Measurements from ENCODE around the gene SUGP1.

Gene SUGP1

DNA sequence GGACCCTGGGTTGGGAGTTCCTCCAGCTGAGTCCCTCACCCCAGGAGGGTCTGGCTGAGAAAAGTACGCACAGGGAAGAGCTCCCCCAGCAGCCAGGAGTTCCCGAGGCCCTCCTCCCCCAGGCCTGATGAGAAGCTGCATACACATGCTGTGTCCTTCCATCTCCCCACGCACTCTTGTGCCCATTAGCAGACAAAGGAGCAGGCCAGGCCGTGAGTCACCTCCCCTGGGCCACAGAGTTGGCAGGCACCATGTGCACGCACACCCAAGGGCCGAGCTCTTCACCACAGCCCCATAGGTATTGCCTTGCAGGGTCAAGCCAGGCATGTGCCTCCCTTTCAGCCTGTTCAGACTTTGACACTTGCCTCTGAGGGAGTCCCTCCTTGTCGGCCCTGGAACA lies 17.8 kb upstream of the SUGP1 start:
- no peak for DNase-seq

GRCh38 chr19:19337120-19337519 lies 16.8 kb upstream of the SUGP1 start:
- DNase-seq, result no peak

DNA sequence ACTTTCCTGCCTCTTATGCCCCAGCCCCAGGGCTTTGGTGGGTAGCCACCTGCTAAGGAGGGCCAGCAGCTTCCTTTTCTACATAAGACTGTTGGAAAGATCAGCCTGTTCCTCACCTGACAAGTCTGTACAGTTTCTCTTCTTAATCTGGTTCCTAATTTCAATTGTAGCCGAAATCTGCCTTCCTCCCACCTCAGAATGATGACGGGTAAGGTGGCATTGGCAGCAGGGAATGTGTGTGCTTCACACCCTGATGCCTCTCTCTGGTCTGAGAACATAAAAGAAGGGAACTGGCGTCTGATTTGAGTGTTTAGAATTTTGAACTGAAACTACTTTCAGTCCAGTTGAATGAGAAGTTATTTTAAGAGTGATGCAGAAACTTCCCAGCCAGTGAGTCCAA lies 16.3 kb upstream of the SUGP1 start:
- DNase-seq, result no peak

DNA sequence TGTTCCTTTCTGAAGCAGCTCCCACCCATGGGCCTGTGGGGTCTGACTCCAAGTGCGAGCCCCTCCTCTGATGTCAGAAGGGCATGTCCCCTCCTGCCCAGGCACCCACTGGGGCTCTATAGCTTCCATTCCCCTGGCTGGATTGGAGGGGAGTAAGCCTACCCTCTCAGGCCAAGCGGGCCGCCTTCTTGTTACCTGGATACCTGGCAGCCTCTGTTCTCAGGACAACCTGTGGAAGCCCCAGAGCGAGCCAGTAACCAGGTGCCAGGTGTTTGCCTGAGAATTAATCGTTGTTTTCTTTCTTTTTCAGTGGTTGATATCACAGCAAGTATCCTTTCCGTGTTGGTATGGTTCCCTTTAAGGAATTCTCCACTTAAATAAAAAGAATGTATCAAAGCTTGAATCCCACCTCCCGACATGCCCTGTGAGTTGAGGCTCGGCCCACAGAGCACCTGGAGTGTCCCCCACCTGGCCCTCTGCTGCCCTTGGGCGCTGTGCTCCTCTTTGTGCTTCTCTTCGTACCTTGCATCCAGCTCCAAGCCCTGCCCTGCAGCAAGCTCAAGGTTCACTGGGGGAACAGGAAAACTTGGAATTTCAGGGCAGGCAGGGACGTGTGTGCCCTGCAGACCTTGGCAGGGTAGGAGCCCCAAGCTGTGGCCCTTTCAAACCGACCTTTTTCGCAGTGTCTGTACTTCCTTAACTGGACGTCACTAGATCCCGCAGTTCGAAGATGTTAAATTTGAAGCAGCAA lies 15.3 kb upstream of the SUGP1 start:
- DNase-seq, result no peak

- DNase-seq, result no peak
Measured at GRCh38 chr19:19334989-19335344, 14.7 kb upstream of the SUGP1 start.

- no peak for DNase-seq
Measured at GRCh38 chr19:19334063-19334988, 14.0 kb upstream of the SUGP1 start.

DNA sequence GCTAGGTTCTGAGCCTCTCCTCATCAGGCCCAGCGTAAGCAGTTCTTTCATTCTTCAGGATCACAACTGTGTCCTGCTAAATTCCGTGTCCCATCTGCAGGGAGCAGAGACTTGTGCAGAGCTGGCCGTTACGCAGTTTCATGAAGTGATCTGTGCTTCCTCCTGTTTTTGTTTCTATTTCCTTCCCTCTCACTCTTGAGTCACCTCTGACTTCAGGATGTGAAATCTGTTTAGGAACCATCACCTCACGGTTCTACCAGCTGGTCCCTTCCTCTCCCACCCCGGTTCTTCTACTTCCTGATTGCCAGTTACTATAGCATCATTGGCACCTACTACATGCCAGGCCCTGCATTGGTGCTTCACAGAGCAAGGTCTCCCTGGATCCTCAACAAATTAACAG lies 8.8 kb upstream of the SUGP1 start:
- DNase-seq, result no peak

GRCh38 chr19:19327672-19328071 lies 7.4 kb upstream of the SUGP1 start:
- no peak for DNase-seq

DNA sequence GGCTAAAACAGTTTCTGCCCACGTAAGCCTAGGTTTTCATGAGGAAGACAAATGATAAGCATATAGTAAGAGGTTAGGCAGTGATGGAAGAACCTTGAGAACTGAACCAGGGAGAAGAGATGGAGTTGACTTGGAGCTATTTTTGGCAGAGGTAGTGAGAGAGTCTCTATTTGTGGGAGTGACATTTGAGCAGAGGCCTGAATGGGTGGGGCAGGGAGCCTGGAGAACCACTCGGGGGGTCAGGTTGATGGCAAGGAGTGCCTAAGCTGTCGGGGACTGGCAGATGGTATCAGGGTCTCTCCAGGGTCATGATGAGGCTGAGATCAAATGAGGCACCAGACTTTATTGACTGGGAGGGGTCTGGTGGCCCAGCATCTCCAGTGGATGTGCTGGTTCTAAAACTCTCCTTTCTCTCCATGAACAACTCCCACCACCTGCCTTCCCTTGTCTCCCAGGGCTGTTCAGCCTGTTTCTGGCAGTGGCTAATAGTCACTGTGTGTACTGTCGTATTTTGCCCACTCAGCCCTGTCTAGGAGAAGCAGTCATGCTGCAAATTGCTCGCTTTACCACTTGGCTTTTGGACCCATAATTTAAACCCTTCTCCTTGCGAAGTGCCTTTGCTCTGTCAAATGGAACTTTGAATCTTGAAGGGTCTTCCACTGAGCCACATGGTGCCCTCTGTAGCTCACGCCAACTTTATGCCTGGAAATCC lies 3.9 kb upstream of the SUGP1 start:
- peak; percentile 6 for DNase-seq

DNA sequence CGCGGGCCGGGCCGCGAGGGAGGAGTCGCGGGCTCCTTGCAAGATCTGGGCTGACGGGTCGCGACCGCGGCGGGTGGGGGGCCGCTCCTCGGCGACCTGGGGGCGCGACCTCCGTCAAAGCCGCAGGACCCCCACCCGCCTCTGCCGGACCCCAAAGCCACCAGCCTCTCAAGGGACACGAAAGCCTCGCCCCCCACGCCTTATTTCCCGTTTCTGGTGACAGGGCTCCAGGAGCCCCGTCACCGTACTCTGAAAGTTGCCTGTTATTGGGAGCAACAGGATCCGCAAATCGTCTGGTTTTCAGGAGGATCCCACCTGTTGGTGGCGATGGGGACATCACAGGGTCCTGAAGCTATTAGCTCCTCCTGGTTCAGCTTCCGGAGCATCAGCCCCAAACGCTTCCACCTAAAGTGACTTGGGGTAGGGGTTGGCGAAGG lies 850 bp upstream of the SUGP1 start:
- DNase-seq, result peak; percentile 37

GRCh38 chr19:19319732-19320360 lies 463 bp downstream of the SUGP1 start:
- no peak for DNase-seq

DNA sequence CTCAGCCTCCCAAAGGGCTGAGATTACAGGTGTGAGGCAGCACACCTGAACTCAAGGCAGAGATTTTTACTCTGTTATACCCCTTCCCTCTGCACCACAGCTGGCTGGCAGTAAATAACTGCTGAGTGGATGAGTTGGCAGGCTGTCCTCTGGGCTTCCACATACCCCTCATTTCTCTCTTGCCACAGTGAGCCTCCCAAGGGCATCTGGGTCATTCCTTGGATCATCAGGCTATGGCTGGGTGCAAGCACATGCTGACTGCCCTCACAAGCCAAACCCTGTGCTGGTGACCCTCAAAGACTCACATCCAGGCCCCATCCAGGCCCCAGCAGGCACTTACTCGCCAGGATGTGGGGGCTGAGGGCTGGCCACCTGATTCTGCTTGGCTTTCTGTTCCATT lies 4.2 kb downstream of the SUGP1 start:
- DNase-seq, result no peak

GRCh38 chr19:19315444-19315843 lies 4.9 kb downstream of the SUGP1 start:
- DNase-seq, result no peak

DNA sequence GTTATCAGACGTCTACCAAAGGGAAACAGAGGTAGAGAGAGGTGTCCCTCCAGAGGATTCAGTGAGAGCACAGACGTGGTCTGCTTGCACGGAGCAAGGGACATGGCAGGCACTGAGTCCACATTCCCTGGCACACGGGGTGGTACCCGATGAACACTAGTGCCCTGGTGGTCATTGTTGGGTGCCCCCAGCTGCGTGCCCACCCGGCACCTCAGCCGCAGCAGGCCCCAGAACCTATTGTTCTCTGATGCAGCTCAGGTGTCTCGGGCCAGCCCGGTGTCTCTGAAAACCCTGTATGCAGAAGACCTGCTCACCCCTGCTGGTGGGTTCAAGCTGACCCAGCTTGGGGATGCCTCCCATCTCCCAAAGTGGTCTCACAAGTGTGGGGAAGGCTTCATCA lies 11.9 kb downstream of the SUGP1 start:
- DNase-seq, result no peak

GRCh38 chr19:19306191-19306590 lies 14.1 kb downstream of the SUGP1 start:
- DNase-seq, result no peak

GRCh38 chr19:19305696-19306095 lies 14.6 kb downstream of the SUGP1 start:
- DNase-seq, result no peak

- DNase-seq, result no peak
Measured at GRCh38 chr19:19305066-19305465, 15.2 kb downstream of the SUGP1 start.

DNA sequence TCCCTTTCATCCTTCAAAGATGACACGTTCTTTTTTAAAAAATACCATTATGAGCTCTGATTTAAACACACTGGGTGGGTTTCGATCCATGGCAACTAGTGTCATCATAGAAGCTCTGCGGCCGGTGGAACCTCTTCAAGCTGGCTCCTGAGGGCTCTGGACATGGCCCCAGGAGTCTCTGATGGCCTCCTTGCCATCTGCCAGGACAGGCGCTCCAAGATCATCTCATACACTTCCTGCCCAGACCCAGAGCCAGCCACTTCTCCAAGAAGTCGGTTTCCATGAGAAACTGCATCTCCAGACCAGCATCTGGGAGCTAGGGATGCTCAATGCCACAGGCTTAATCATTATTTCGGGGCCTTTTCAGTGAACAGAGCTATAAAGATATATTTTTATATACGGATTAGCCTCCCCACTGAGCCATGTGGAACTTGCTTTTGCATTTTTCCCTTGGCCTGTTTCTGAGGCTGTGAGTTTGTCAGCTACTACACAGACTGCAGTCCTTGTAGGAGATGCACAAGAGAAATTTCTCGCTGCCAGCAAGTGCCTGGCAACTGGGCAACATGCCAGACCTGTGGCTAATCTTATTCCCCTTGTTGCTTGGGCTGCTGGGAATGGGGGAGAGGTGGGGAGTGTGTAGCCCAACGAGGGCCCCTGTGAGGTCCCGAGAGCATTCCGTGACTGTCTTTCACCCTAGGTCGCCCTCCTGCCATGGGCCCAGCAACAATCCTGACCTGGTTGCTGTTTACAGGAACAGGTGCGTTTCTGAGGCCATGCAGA lies 15.9 kb downstream of the SUGP1 start:
- DNase-seq, result peak; percentile 1

DNA sequence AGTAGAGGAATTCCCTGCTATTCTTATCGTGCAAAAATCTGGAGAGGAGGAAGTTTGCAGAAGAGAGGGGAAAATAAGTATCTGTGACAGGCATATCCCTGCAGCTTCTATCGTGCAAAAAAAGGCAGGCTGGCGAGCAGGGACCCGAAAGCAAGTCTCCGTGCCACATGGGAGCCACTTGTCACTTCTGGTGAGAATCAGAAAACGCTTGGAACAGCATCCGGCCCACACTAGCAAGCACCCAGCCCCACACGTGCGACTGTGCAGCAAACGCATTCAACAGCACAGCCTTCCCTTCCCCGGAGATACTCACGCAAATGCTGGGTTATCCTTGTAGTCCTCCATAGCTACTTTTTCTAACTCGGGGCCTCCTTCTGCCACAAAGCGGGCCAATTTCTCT lies 16.9 kb downstream of the SUGP1 start:
- DNase-seq, result no peak

- no peak for DNase-seq
Measured at GRCh38 chr19:19300613-19301012, 19.7 kb downstream of the SUGP1 start.

DNA sequence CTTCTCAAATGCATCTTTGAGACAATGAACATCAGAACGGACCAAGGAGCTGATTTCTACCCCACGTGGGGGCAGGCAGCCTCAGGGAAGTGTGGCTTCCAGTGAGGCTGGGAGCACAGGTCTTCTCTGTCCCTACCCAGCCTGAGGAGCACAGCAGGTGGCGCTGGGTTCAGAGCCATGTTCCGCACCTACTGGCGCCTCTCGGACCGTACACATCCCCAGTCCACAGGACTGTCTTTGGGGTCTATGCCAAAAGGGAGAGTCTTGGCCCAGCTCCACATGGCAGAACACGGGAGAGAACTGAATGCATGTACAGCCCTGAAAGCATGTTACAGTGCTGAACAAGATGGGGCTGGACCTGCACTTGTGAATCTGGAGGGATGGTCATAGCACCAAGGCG lies 22.6 kb downstream of the SUGP1 start:
- no peak for DNase-seq

GRCh38 chr19:19296953-19297689 lies 23.2 kb downstream of the SUGP1 start:
- no peak for DNase-seq

Data from NCI-H2171 treated with DMSO at 0.1 percent for 48 hours (cell line).